NCI-H82 treated with DMSO at 0.1 percent for 48 hours (cell line): ENCODE measurements around the gene DTX3.

Experiments used
- DNase-seq: peaks from one replicate; lab custom pipeline; 2025; ENCODE audit not compliant: unreplicated experiment; lab: John Stamatoyannopoulos, UW

The DTX3 gene

DNA sequence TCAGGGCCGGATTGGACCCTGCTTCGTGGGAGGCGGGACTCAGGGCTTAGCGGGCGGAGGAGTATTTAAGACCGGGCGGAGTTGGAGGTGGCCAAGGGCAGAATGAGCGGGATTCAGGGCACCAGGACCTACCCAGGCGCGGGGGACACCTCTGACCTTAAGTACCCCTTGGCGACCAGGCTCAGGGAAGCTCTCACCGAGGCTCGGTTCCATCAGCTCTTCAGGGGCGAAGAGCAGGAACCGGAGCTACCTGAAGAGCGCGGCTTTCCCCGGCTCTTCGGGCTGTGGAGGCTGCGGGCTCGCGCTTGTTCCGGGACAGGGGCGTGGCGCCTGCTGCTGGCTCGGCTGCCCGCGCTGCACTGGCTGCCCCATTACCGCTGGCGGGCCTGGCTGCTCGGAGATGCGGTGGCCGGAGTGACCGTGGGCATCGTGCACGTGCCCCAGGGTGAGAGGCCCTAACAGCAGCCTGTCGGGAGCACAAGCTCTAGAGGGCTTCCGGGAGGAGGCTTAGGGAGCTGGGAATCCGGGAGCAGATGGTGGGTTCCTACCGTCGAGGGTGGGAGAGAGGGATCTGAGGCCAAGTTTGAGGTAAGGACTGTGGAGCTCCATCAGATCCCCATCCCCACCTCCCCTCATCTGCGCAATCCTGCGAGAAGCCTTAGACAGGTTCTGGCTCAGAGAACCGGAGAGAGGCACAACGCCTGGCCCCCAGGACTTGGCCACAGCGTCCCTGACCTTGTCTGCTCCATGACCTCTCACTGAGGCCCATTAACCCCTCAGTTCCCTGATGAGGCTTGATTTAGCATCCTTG, 15.0 kb downstream of the DTX3 start:
- no peak for DNase-seq

DNA sequence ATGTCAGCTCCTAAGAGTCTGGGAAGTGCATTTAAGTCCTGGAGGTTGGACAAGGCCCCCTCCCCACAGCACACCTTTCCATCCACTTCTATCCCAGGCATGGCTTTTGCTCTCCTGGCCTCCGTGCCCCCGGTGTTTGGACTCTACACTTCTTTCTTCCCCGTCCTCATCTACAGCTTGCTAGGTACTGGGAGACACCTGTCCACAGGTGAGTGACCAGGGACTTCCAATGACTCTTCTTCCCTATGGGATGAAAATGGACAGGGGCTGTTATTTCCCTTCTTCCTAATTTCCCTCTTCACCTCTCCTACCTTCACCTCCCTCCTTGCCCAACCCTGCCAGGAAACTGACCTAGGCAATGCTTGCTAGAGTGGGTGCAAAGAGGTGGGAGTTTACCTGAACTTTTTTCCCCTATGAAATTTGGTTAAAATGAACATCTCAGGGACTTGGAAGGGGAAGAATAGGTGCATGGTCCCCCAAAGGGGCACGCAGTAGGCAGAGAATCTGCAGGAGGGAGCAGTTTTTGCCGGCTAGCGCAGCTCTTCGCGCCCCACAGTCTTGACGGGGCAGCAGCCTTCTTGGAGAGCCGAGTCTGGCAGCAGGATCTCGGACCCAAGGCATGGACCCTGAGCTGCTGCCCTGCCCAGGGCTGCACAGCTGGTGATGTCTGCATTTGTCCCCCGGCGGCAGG, 15.8 kb downstream of the DTX3 start:
- DNase-seq: no peak

DNA sequence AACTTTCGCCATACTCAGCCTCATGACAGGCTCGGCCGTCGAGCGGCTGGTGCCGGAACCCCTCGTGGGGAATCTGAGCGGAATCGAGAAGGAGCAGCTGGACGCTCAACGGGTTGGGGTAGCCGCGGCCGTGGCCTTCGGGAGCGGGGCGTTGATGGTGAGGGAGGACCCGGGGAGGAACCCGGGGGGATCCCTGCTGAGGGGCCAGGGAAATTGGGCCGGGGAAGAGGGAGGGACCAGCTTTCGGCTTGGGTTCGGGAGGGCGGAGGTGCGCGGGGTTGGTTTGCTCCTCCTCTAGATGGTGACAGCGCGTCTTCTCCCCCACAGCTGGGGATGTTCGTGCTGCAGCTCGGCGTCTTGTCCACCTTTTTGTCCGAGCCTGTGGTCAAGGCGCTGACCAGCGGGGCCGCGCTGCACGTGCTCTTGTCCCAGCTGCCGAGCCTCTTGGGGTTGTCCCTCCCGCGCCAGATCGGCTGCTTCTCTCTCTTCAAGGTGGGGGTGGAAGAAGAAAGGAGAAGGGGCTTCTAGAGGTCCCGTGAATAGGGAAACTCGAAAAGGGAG, 16.4 kb downstream of the DTX3 start:
- no peak for DNase-seq

DNA sequence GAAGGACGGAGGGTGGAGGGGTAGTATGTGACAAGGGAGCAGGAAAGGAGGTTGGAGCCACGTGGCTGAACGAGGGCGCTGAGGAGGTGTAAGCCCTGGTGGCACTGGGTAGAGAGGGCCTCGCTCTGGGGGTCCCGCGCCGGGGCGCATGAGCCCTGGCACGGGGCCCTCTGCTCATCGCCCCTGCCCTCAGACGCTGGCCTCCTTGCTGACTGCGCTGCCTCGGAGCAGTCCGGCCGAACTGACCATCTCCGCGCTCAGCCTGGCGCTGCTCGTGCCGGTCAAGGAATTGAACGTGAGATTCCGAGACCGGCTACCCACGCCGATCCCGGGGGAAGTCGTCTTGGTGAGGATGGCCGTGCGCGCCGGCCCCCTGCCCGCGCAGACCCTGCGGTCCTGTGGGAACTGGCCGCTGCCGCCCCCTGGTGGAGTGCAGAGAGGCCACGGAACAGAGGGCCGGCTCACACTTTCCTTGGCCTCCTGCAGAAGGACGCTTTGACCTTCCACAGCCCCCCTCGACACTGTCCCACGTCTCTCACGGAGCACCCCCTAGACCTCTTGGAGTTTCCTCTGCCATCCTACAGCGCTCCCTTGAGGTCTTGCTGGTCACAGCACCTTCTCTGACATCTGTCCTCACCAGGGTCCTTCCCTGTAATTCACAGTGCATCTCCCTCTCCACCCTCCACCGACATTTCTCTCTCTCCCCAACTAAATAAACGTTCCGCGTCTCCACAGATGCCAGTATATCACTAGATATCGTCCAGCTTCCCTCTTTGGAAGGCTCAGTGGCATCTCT, 17.1 kb downstream of the DTX3 start:
- DNase-seq: no peak

DNA sequence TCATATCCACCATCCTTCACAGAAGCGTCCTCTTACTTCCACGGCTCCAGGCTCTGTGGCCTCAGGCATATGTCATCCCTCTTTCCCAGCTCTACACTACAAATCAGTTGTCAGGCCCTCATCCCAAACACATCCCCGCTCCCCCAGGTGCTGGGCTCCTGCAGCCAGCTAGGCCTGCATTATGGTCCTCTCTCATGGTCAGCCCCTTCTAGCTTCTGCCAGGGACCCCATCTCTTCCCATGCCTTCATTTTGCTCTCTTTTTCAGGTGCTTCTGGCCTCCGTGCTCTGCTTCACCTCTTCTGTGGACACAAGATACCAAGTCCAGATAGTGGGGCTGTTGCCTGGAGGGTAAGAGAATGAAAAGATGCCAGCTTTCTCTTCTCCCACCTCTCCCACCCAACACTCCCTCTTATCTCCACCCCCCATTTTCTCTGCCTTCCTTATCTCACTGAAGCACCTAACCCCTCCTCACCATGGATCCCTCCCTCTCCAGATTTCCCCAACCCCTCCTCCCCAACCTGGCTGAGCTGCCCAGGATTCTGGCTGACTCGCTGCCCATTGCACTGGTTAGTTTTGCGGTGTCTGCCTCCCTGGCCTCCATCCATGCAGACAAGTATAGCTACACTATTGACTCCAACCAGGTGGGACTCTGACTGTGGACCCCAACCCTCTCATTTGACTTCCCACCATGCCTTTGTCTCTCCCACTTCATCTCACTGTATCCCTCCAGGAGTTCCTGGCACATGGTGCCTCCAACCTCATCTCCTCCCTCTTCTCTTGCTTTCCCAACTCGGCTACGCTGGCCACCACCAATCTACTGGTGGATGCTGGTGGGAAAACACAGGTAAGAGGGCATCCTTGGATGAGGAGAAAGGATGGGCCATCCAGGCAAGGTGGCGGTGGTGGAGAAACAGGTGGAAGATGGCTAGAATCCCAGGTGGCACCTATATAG, 17.9 kb downstream of the DTX3 start:
- no peak for DNase-seq

DNA sequence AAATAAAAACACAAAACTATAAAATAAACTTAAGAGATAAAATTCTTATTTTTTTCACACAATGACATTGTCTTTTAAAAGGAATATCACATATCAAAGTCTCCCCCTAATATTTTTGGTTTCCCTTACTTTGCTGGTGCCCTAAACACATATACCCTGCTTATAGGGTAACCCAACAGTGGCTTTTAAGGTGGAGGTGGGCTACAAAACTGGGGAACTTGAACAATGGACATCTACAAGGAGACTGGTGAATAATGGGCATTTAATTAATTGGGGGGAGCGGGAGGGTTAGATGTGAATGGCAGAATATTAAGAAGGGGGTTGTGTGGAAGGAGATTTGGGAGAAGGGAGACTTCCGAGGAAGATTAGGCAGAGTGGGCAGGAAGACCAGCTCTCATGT, 18.8 kb downstream of the DTX3 start:
- DNase-seq: no peak

DNA sequence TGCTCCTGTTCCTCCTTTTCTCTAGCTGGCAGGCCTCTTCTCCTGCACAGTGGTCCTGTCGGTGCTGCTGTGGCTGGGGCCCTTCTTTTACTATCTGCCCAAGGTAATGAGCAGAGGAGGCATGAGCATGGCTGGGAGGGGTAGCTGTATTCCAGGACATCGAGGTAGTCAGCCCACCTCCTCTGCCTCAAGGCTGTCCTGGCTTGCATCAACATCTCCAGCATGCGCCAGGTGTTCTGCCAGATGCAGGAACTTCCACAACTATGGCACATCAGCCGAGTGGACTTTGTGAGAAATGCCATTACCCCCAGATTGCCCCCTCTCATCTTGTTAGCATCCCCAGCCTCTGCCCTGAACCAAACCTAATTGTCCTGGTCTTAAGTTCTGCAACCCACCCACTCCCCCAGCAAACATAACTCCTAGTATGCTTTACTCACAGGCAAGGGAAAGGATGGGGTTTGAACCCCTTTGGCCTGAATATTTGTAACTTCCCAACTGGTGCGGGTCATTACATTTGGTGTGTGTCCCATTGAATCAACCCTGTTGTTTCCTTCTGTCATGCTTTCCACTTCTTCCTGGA, 19.3 kb downstream of the DTX3 start:
- no peak for DNase-seq

DNA sequence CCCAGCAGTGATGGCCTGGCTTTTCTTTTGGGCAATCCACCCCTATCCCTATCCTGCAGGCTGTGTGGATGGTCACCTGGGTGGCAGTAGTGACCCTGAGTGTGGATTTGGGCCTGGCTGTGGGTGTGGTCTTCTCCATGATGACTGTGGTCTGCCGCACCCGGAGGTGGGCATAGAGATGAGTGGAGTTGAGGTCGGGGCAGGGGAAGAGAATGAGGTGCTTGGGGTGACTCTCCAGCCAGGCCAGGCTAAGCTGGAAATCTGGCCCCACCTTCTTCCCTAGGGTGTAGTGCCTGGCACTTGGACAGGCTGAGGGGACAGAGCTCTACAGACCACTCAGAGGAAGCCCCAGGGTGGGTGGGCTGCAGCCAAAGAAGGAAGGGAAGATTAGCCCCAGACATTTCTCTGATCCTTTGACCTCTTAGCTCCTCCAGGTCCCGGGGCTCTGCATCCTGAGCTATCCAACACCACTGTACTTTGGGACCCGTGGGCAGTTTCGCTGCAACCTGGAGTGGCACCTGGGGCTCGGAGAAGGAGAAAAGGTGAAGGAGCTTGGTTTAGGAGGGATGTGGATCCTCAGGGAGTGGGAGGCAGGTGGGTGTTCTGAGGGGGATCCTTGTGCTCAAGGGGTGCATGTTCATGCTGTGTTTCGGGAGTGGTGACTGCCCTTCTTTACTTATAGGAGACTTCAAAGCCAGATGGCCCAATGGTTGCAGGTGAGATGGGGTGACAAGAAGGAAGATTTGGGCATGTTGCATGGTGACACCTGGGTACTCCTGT, 20.0 kb downstream of the DTX3 start:
- no peak for DNase-seq

DNA sequence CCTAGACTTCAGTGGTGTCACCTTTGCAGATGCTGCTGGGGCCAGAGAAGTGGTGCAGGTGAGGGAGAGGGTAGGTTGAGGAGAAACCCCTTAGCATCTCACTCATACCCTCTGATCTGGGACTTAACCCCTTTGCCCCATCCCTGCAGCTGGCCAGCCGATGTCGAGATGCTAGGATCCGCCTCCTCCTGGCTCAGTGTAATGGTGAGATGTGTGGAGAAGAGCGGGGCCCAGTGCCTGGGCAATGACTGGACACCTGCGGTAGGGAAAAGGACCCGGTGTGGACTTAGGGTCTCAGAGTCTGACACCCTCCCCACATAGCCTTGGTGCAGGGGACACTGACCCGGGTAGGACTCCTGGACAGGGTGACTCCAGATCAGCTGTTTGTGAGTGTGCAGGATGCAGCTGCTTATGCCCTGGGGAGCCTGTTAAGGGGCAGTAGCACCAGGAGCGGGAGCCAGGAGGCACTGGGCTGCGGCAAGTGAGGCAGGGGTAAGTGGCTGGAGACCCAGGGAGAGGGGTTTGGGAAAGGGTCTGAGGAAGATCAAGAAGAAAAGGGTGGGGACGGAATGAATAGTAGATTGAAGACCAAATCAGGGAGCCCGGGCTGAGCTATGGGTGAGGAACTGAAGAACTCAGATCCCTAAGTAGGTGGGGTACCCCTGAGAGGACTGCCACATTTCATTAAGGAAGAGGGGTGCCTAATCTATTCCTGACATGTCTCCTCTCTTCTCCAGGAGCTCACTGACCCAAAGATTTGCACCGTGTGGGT, 20.8 kb downstream of the DTX3 start:
- no peak for DNase-seq

DNA sequence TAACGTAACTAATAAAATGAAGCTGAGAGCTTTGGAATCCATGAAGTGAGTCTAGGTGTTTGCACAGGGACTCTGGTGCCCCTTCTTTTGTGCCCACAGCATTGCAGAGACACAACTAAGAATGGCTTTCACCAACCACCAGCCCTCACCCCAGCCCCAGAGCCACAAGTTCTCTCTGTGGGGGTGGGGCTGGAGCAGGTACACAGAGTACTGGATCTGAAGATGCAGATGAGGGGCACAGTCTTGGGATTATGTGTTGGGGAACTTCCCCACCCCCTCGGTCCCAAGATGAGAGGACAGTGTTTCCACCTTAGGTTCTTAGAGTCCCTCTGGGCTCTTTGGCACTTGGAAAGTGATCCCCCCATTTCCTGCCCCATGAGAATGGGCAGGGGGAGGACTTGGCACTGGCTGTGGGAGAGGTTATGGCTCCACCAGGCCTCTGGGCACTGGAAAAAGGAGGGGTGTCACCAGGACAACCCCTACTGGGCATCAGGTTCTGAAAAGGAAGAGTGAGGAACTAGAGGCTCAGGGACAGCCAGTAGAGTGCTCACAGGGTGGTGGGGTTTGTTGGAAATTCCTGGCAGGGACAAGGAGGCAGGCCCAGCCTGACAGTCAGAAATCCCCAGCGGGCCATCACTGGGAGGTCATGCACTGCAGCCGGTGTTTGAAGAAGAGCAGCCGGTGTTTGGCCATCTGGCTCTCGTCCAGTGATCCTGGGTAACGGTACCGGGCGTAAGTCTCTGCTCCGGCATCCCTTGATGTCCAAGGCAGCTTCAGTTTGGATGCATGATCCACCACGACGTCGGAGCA, 21.7 kb downstream of the DTX3 start:
- DNase-seq: no peak

DNA sequence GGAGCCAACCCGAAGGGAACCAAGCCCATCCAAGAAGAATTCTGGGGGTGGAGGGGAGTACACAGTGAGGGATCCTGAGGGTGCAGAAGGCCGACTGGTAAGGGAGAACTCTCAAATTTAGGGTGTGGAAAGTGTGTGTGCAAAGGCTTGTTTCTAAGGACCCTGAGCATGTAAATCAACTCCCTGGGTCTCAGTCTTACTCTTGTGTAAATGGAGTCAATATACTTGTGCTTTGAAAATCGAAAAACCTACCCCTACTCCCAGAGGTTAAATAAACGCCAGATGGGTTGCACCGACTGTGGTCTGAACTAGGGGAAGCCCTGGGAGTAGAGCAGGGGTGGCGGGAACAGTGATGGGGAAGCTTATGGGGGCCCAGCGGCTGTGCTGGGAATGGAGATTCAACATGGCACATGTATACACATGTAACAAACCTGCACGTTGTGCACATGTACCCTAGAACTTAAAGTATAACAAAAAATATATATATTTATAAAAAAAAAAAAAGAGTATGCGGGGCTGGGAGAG, 22.4 kb downstream of the DTX3 start:
- DNase-seq: no peak

DNA sequence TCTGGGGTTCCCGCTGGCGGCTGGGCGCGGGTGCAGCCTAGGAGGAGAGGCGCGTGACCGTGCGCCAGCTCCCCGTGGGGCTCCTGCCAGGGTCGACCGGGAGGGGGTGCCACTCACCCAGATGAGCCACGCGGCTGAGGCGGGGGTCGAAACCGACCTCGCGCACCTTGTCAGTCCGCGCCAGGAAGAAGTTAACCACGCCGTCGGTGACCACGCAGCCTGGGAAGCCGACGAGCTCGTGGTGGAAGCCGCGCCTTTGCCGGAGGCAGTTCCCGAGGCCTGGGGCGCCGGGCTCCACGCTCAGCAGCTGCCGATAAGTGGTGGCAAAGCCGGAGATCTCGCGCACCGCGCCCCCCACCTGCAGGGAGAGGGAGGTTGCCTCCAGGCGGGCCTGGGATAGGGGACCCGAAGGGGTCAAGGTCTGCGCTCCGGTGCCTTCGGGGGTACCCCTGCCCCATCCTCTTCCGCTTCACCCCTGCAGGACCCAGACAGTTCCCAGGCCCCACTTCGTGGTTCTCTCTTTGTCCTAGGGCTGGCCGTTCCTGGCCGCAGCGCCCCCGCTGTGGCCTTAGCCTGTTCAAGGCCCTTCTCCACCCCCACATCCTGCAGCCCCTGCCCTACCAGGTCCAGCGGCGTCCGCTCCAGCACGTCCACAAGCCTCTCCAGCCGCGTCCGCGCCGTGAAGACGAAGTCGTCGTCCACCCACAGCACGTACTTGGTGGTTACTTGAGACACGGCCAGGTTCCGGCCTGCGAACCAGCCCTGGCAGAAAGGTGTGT, 23.1 kb downstream of the DTX3 start:
- DNase-seq: no peak

DNA sequence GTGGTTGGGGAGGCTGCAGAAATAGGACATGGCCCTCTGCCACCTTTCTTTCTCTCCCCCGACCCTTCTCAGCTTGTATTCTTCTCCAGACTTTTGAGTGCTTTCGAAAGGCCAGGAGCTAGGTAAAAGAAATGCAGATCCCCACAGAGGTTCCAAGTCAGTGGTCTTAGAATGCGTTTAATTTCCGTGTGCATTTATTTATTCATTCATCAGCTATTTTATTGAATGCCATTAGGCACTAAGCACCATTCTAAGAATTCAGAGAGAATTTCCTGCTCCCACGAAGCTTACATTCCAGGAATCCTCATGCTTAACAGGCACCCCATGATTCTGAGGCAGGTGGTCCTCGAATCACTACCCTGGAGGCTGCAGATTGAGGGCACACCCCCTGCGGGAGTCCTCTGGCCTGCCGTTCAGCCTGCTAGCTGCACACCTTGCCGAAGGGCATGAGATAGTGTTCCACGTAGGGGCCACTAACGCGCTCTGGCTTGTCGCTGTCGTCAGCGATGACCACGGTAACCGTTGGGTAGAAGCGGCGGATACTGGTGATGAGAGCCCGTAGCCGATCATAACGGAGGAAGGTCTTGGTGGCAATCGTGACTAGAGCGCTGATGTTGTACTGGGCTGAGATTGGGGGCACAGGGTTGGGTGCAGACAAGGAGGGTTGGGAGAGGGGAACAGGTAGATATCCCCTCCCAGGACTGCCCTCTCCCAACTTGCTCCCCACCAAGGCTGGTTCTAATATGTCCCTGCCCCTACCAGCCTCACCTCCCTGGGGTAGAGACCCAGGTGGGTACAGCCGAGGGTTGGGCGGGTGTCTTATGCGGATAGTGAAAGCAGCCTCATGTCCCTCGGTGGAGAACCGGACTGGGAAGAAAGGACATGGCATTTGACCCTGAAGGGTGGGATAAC, 23.9 kb downstream of the DTX3 start:
- DNase-seq: no peak

DNA sequence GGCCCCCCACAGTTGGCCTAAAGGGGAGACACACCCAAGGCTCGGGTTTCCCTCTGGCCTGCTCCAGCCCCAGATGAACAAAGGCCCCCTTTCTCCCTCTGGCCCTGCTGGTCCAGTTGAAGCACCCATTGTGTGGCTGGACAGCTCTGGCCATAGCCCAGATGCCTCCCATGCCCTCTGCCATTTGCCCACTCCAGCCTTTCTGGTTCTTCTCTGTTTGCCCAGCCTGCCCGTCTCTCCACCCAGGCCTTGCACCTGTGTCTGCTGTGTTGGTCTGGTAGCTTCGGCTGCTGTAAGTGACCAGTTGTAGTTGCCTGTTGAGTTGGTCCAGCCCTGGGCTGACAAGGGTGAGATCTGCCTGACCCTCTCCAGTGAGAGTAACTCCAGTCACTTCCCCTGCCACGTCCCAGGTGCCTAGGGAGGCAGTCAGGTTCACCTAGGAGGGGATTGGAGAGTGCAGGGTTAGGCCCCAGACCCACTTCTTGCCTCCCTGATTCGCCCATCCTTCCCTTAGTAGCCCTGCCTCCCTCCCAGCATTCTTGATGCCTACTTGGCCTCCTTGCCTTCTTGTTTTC, 25.4 kb downstream of the DTX3 start:
- no peak for DNase-seq

DNA sequence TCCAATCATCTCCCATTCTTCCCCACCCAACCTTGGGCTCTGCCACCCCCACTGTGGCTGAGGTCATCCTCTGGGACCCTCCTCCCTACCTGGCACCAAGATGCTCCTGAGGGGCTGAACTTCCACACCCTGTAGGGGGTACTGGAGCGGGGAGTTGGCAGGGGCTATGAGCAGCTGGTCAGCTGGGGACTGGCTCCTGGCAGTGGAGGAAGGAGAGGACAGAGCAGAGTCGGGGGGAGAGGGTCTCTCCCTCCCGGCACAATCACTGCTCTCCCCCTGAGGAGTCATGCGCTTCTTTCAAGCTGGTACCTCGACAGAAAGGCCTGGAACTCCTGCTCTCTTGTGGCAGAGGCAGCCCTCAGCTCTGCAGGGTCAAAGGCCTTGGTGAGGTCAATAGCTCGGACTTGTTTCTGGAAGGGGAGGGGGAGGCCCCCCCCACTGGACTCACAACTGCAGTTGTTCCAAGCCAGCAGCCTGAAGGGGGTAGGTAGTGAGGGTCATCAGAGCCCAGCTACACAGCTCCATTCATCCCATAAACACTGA, 26.3 kb downstream of the DTX3 start:
- no peak for DNase-seq
